Measurements from ENCODE around the gene TMEM97.

Gene TMEM97

GRCh38 chr17:28365487-28365886 lies 46.5 kb downstream of the TMEM97 start:
- TF ChIP-seq TEAD4 (IDR thresholded peaks at IDR 0.05): no peak
- no peak for TF ChIP-seq YY1 (IDR thresholded peaks at IDR 0.05; ENCODE audit: low read depth)
- TF ChIP-seq, protein P1, sequence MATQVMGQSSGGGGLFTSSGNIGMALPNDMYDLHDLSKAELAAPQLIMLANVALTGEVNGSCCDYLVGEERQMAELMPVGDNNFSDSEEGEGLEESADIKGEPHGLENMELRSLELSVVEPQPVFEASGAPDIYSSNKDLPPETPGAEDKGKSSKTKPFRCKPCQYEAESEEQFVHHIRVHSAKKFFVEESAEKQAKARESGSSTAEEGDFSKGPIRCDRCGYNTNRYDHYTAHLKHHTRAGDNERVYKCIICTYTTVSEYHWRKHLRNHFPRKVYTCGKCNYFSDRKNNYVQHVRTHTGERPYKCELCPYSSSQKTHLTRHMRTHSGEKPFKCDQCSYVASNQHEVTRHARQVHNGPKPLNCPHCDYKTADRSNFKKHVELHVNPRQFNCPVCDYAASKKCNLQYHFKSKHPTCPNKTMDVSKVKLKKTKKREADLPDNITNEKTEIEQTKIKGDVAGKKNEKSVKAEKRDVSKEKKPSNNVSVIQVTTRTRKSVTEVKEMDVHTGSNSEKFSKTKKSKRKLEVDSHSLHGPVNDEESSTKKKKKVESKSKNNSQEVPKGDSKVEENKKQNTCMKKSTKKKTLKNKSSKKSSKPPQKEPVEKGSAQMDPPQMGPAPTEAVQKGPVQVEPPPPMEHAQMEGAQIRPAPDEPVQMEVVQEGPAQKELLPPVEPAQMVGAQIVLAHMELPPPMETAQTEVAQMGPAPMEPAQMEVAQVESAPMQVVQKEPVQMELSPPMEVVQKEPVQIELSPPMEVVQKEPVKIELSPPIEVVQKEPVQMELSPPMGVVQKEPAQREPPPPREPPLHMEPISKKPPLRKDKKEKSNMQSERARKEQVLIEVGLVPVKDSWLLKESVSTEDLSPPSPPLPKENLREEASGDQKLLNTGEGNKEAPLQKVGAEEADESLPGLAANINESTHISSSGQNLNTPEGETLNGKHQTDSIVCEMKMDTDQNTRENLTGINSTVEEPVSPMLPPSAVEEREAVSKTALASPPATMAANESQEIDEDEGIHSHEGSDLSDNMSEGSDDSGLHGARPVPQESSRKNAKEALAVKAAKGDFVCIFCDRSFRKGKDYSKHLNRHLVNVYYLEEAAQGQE (IDR thresholded peaks at IDR 0.05; ENCODE audit: low read depth): no peak

DNA sequence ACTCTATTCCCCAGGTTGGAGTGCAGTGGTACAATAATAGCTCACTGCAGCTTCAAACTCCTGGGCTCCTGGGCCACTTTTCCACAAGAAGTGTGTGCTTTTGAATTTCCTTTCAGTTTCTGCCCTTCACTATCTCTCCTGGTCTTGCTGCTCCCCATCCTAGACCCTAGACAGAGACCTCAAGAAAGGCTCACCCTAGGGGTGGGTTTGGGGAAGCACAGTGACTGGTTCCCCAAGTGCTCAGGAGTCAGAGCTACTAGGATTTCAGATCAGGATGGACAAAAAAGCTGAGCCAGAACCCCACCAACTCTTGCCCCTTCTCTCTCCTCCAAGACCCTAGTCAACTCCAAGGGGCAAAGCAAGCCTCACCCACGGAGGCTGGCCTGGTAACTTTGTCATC lies 47.6 kb downstream of the TMEM97 start:
- TF ChIP-seq YY1 (IDR thresholded peaks at IDR 0.05; ENCODE audit: low read depth) (no peak), TAF1 (IDR thresholded peaks at IDR 0.05; ENCODE audit: low read depth) (no peak), TEAD4 (IDR thresholded peaks at IDR 0.05) (no peak), USF1 (IDR thresholded peaks at IDR 0.05) (no peak), EGR1 (IDR thresholded peaks at IDR 0.05) (no peak), NFIC (IDR thresholded peaks at IDR 0.05) (no peak), CREB1 (IDR thresholded peaks at IDR 0.05; ENCODE audit: low read depth) (no peak), EP300 (IDR thresholded peaks at IDR 0.05; ENCODE audit: borderline replicate concordance) (no peak), RAD21 (IDR thresholded peaks at IDR 0.05; ENCODE audit: low read depth) (no peak), ZBTB7A (IDR thresholded peaks at IDR 0.05; ENCODE audit: low read depth) (no peak), CEBPB (IDR thresholded peaks at IDR 0.05) (no peak), TCF12 (IDR thresholded peaks at IDR 0.05; ENCODE audit: low read depth) (no peak), FOXM1 (IDR thresholded peaks at IDR 0.05; ENCODE audit: borderline replicate concordance, low read depth) (no peak)
- TF ChIP-seq, protein P2, sequence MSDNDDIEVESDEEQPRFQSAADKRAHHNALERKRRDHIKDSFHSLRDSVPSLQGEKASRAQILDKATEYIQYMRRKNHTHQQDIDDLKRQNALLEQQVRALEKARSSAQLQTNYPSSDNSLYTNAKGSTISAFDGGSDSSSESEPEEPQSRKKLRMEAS (IDR thresholded peaks at IDR 0.05): no peak
- TF ChIP-seq, protein P1 (IDR thresholded peaks at IDR 0.05; ENCODE audit: low read depth): no peak

GRCh38 chr17:28367641-28368305 lies 48.8 kb downstream of the TMEM97 start:
- no peak for TF ChIP-seq RAD21 (IDR thresholded peaks at IDR 0.05; ENCODE audit: low read depth)

GRCh38 chr17:28368306-28368831 lies 49.4 kb downstream of the TMEM97 start:
- TF ChIP-seq NFIC (IDR thresholded peaks at IDR 0.05) (no peak), ZBTB7A (IDR thresholded peaks at IDR 0.05; ENCODE audit: low read depth) (no peak), FOXM1 (IDR thresholded peaks at IDR 0.05; ENCODE audit: borderline replicate concordance, low read depth) (no peak), EP300 (IDR thresholded peaks at IDR 0.05; ENCODE audit: borderline replicate concordance) (no peak), TCF12 (IDR thresholded peaks at IDR 0.05; ENCODE audit: low read depth) (no peak), USF1 (IDR thresholded peaks at IDR 0.05) (no peak), EGR1 (IDR thresholded peaks at IDR 0.05) (no peak), YY1 (IDR thresholded peaks at IDR 0.05; ENCODE audit: low read depth) (no peak), RAD21 (IDR thresholded peaks at IDR 0.05; ENCODE audit: low read depth) (no peak), CEBPB (IDR thresholded peaks at IDR 0.05) (no peak), TEAD4 (IDR thresholded peaks at IDR 0.05) (no peak), TAF1 (IDR thresholded peaks at IDR 0.05; ENCODE audit: low read depth) (no peak), CREB1 (IDR thresholded peaks at IDR 0.05; ENCODE audit: low read depth) (no peak)
- TF ChIP-seq, protein P2 (IDR thresholded peaks at IDR 0.05): no peak
- TF ChIP-seq, protein P1 (IDR thresholded peaks at IDR 0.05; ENCODE audit: low read depth): no peak

All from Ishikawa (cell line).